PFSK-1 (cell line): ENCODE results near the gene CELSR1.

Source experiments
- POLR2AphosphoS5 ChIP-seq: IDR thresholded peaks from 2 replicates; pipeline ENCODE4 v1.6.1; 2012; ENCODE audit warnings: low read depth, mild to moderate bottlenecking, control low read depth, low read length, moderate library complexity
- SIN3A ChIP-seq: IDR thresholded peaks from 2 replicates; pipeline ENCODE4 v1.6.1; 2012; ENCODE audit warnings: mild to moderate bottlenecking, low read length, moderate library complexity, borderline replicate concordance; ENCODE audit not compliant: insufficient read depth
- TAF1 ChIP-seq: IDR thresholded peaks from 2 replicates; pipeline ENCODE4 v1.6.1; 2012; ENCODE audit warnings: low read length, control low read depth, borderline replicate concordance; ENCODE audit not compliant: insufficient read depth

GRCh38 chr22:46547883-46548244 lies 10.4 kb upstream of the CELSR1 start:
- TF ChIP-seq TAF1 (no peak), SIN3A (no peak), POLR2AphosphoS5 (no peak)
